DOHH2 (cell line): Measurements from ENCODE around the gene KCNIP1.

Experiments used
- H3F3A ChIP-seq: fragments of 200-600 bp; sonication (generic), shearing (Covaris generic); 2 replicates; pipeline ENCODE4 v1.6.0; 2016; ENCODE audit warnings: antibody characterized with exemption, mild to moderate bottlenecking; ENCODE audit not compliant: control insufficient read depth, insufficient read depth
- H3K27ac ChIP-seq: fragments of 200-600 bp; sonication (generic); 2 replicates; pipeline ENCODE4 v1.5.1; 2014; ENCODE audit warnings: low read depth, mild to moderate bottlenecking, low read length, moderate library complexity
- H3K27me3 ChIP-seq: fragments of 200-600 bp; sonication (generic); 2 replicates; pipeline ENCODE4 v1.6.1; 2014; ENCODE audit warnings: mild to moderate bottlenecking, low read length, mixed read lengths; ENCODE audit not compliant: control insufficient read depth
- H3K36me3 ChIP-seq: fragments of 200-600 bp; sonication (generic); 2 replicates; pipeline ENCODE4 v1.6.1; 2014; ENCODE audit warnings: mild to moderate bottlenecking, low read length, moderate library complexity, mixed read lengths; ENCODE audit not compliant: control insufficient read depth
- H3K4me1 ChIP-seq: fragments of 200-600 bp; sonication (generic); 2 replicates; pipeline ENCODE4 v1.6.1; 2014; ENCODE audit warnings: mild to moderate bottlenecking, low read length, mixed read lengths; ENCODE audit not compliant: control insufficient read depth
- H3K4me2 ChIP-seq: fragments of 200-600 bp; sonication (generic); 2 replicates; pipeline ENCODE4 v1.6.0; 2014; ENCODE audit warnings: mild to moderate bottlenecking, low read length, moderate library complexity
- H3K4me3 ChIP-seq: fragments of 200-600 bp; sonication (generic); 2 replicates; pipeline ENCODE4 v1.5.1; 2014; ENCODE audit warnings: mild to moderate bottlenecking, low read length, mixed read lengths
- H3K79me2 ChIP-seq: fragments of 200-600 bp; sonication (generic); 2 replicates; pipeline ENCODE4 v1.6.1; 2014; ENCODE audit warnings: mild to moderate bottlenecking, low read length, mixed read lengths; ENCODE audit not compliant: control insufficient read depth
- H3K9me2 ChIP-seq: fragments of 200-600 bp; sonication (generic); replicated peaks from 2 replicates; pipeline ENCODE4 v1.6.1; 2014; ENCODE audit warnings: mild to moderate bottlenecking, low read length, mixed read lengths; ENCODE audit not compliant: control insufficient read depth
- H3K9me3 ChIP-seq: fragments of 200-600 bp; sonication (generic); 2 replicates; pipeline ENCODE4 v1.6.1; 2014; ENCODE audit warnings: antibody characterized with exemption, low read length, mixed read lengths; ENCODE audit not compliant: control insufficient read depth, insufficient read depth
- H4K20me1 ChIP-seq: fragments of 200-600 bp; sonication (generic); 2 replicates; pipeline ENCODE4 v1.6.0; 2014; ENCODE audit warnings: low read depth, mild to moderate bottlenecking, antibody characterized with exemption, low read length, moderate library complexity; ENCODE audit not compliant: control insufficient read depth, insufficient read depth
- CTCF ChIP-seq: fragments of 200-600 bp; sonication (generic); IDR thresholded peaks from one replicate; pipeline ENCODE4 v1.5.1; 2014; ENCODE audit warnings: antibody characterized with exemption, mild to moderate bottlenecking, low read depth, low read length; ENCODE audit not compliant: poor library complexity, severe bottlenecking
- EZH2phosphoT487 ChIP-seq: fragments of 200-600 bp; sonication (generic); IDR thresholded peaks from 2 replicates; pipeline ENCODE4 v1.6.1; 2017; ENCODE audit warnings: borderline replicate concordance, mild to moderate bottlenecking, antibody characterized with exemption, low read length, moderate library complexity, mixed read lengths

The KCNIP1 gene

GRCh38 chr5:170518277-170518676, 14.5 kb downstream of the KCNIP1 start:
- Histone ChIP-seq H3K79me2 (no peaks in the 10 kb centered on the region), H3K27ac (no peak overlapping the region), H3K36me3 (no peaks in the 10 kb centered on the region), H3K9me2 (no peaks in the 10 kb centered on the region), H3F3A (no peaks in the 10 kb centered on the region), H3K4me3 (no peak overlapping the region), H3K9me3 (no peaks in the 10 kb centered on the region), H4K20me1 (no peaks in the 10 kb centered on the region), H3K4me1 (no peaks in the 10 kb centered on the region), H3K27me3 (no peaks in the 10 kb centered on the region), H3K4me2 (no peak overlapping the region)
- no peak for TF ChIP-seq CTCF
- no peak for TF ChIP-seq EZH2phosphoT487

GRCh38 chr5:170519549-170519948, 15.7 kb downstream of the KCNIP1 start:
- no peak overlapping the region for H3K27ac ChIP-seq
- no peaks in the 10 kb centered on the region for H3K36me3 ChIP-seq
- no peak for TF ChIP-seq CTCF
- H3K9me3 ChIP-seq, result no peaks in the 10 kb centered on the region
- no peak overlapping the region for H3K4me3 ChIP-seq
- no peaks in the 10 kb centered on the region for H3K79me2 ChIP-seq
- no peaks in the 10 kb centered on the region for H3K4me1 ChIP-seq
- no peaks in the 10 kb centered on the region for H3K27me3 ChIP-seq
- no peaks in the 10 kb centered on the region for H4K20me1 ChIP-seq
- no peak overlapping the region for H3K4me2 ChIP-seq
- no peaks in the 10 kb centered on the region for H3F3A ChIP-seq
- H3K9me2 ChIP-seq, result no peaks in the 10 kb centered on the region

DNA sequence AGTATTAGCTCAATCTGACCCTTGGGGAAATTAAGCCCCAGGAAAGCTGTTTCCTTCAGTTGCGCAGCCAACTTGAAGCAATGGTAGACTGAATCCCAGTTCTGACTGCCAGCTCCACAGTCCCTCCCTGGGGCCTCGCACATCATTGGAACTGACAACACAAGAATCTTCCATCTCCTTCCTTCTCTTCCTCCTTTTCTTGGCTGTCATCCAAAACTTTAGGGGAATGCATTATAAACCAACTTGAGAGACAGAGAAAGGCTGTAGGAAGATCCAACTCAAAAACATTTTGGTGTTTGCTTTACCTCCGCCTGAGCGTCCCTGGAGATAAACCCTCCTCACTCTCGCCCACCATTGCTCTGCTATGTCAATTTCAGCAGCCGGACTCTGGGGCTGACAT, 16.6 kb downstream of the KCNIP1 start:
- no peak for TF ChIP-seq EZH2phosphoT487
- no peak for TF ChIP-seq CTCF
- Histone ChIP-seq H3K9me2 (no peaks in the 10 kb centered on the region), H3K9me3 (no peaks in the 10 kb centered on the region), H3K4me3 (no peak overlapping the region), H3F3A (no peaks in the 10 kb centered on the region), H3K27ac (no peak overlapping the region), H4K20me1 (no peaks in the 10 kb centered on the region), H3K79me2 (no peaks in the 10 kb centered on the region), H3K27me3 (no peaks in the 10 kb centered on the region), H3K4me1 (no peaks in the 10 kb centered on the region), H3K36me3 (no peaks in the 10 kb centered on the region), H3K4me2 (no peak overlapping the region)
